Activated CD4-positive, alpha-beta T cell treated with anti-CD3 and anti-CD28 coated beads, Interleukin-2, Interleukin-4, amounts not matched to agents 100 ng/mL and 50 ng/mL, durations not matched to agents 16 hours and 8 hours (primary cell): ENCODE results near the gene ZNF276.

ENCODE experiments used
- DNase-seq: peaks from one replicate; pipeline ENCODE4 v3.0.0-alpha.2; 2020; ENCODE audit warnings: low spot score

ZNF276 gene

GRCh38 chr16:89784406-89784805, 63.1 kb downstream of the ZNF276 start:
- DNase-seq = no peak

- no peak for DNase-seq
Observed at GRCh38 chr16:89785523-89786155, 64.3 kb downstream of the ZNF276 start.

- DNase-seq = no peak
Observed at GRCh38 chr16:89786474-89787364, 65.4 kb downstream of the ZNF276 start.

- no peak for DNase-seq
Observed at GRCh38 chr16:89787365-89787805, 66.0 kb downstream of the ZNF276 start.
